Measurements from ENCODE around the gene NALCN. TPM values are rescaled to one million over a fixed set of nuclear protein-coding genes. Genes with fewer than 3 reads are reported as not detected.

Gene NALCN
- total RNA-seq, 1 donor from 2014 or later: 1.1 TPM

- Histone ChIP-seq H2AFZ (ENCODE audit: low read depth, low read length) (no peak overlapping the region), H3K9me3 (ENCODE audit: insufficient read depth, low read depth, low read length) (no peaks in the 10 kb centered on the region), H3K27ac (ENCODE audit: low read depth, low read length) (no peak overlapping the region), H3K79me2 (ENCODE audit: insufficient read depth, low read length) (no peaks in the 10 kb centered on the region), H3K4me3 (ENCODE audit: insufficient read depth, low read depth, low read length) (no peak overlapping the region), H3K27me3 (ENCODE audit: insufficient read depth, low read length) (no peaks in the 10 kb centered on the region), H3K4me1 (ENCODE audit: insufficient read depth, low read length) (no peaks in the 10 kb centered on the region), H3K36me3 (ENCODE audit: insufficient read depth, low read length) (no peaks in the 10 kb centered on the region), H3K4me2 (ENCODE audit: low read length) (no peak overlapping the region), H4K20me1 (ENCODE audit: insufficient read depth, low read length) (no peaks in the 10 kb centered on the region), H3K9ac (ENCODE audit: low read length) (no peak overlapping the region)
- DNase-seq (ENCODE audit: low read depth): no peak
- Mint-ChIP-seq H3K27me3 (ENCODE audit: low read depth, unreplicated experiment) (no peaks in the 10 kb centered on the region), H3K27ac (ENCODE audit: unreplicated experiment) (no peak overlapping the region), H3K4me3 (ENCODE audit: unreplicated experiment) (no peak overlapping the region), H3K9me3 (ENCODE audit: unreplicated experiment) (peaks cover 5% of the 10 kb centered on the region), H3K36me3 (ENCODE audit: low read depth, unreplicated experiment) (no peaks in the 10 kb centered on the region), H3K4me1 (ENCODE audit: low read depth, unreplicated experiment) (no peaks in the 10 kb centered on the region)
- no peak for FAIRE-seq
- no peak for TF ChIP-seq EZH2 (IDR thresholded peaks at IDR 0.05; ENCODE audit: insufficient read depth, low read length)
- TF ChIP-seq, protein P1, sequence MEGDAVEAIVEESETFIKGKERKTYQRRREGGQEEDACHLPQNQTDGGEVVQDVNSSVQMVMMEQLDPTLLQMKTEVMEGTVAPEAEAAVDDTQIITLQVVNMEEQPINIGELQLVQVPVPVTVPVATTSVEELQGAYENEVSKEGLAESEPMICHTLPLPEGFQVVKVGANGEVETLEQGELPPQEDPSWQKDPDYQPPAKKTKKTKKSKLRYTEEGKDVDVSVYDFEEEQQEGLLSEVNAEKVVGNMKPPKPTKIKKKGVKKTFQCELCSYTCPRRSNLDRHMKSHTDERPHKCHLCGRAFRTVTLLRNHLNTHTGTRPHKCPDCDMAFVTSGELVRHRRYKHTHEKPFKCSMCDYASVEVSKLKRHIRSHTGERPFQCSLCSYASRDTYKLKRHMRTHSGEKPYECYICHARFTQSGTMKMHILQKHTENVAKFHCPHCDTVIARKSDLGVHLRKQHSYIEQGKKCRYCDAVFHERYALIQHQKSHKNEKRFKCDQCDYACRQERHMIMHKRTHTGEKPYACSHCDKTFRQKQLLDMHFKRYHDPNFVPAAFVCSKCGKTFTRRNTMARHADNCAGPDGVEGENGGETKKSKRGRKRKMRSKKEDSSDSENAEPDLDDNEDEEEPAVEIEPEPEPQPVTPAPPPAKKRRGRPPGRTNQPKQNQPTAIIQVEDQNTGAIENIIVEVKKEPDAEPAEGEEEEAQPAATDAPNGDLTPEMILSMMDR (IDR thresholded peaks at IDR 0.05; ENCODE audit: insufficient read depth, low read depth, low read length): no peak
Observed at GRCh38 chr13:101230271-101230890, 185.9 kb downstream of the NALCN start.

DNA sequence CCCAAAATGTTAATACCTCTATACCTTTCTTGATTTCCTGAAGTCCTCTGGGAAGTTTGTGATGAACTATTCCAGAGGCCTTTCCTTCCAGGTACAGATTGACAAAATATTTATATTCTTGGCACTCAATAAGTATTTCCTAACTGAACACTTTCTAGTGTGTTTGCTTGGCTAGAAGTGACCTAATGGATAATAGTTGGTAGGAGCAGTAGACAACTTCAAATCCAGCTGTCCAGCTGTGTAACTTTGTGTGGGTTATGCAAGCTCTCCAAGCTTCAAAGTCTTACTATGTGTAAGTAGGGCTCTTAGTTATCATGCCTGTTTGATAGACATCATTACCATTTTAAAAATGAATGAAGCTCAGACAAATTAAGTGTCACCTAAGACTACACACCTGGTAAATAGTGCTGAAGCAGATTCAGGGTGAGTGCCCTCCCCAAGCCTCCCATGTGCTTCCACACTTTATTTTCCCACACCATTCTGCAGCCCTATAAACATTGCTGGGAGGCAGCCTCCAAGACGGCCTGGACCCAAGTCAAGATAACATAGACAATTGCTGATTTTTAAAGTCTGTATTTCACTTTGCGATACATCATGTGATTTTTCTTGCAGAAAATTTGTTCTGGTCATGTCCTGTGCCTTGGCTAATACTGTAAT lies 196.6 kb downstream of the NALCN start:
- H3K79me2 ChIP-seq (ENCODE audit: insufficient read depth, low read length): no peaks in the 10 kb centered on the region
- no peaks in the 10 kb centered on the region for H4K20me1 ChIP-seq (ENCODE audit: insufficient read depth, low read length)
- H3K4me2 ChIP-seq (ENCODE audit: low read length): no peak overlapping the region
- Mint-ChIP-seq H3K4me1 (ENCODE audit: low read depth, unreplicated experiment) (no peaks in the 10 kb centered on the region), H3K36me3 (ENCODE audit: low read depth, unreplicated experiment) (no peaks in the 10 kb centered on the region), H3K27me3 (ENCODE audit: low read depth, unreplicated experiment) (no peaks in the 10 kb centered on the region), H3K4me3 (ENCODE audit: unreplicated experiment) (no peak overlapping the region), H3K9me3 (ENCODE audit: unreplicated experiment) (no peaks in the 10 kb centered on the region), H3K27ac (ENCODE audit: unreplicated experiment) (no peak overlapping the region)
- H2AFZ ChIP-seq (ENCODE audit: low read depth, low read length): no peak overlapping the region
- no peak overlapping the region for H3K9ac ChIP-seq (ENCODE audit: low read length)
- H3K36me3 ChIP-seq (ENCODE audit: insufficient read depth, low read length): no peaks in the 10 kb centered on the region
- TF ChIP-seq EZH2 (IDR thresholded peaks at IDR 0.05; ENCODE audit: insufficient read depth, low read length): no peak
- TF ChIP-seq, protein P1 (IDR thresholded peaks at IDR 0.05; ENCODE audit: insufficient read depth, low read depth, low read length): no peak
- H3K4me1 ChIP-seq (ENCODE audit: insufficient read depth, low read length): no peaks in the 10 kb centered on the region
- H3K27ac ChIP-seq (ENCODE audit: low read depth, low read length): no peak overlapping the region
- no peak for DNase-seq (ENCODE audit: low read depth)
- H3K4me3 ChIP-seq (ENCODE audit: insufficient read depth, low read depth, low read length): no peak overlapping the region
- peaks cover 1% of the 10 kb centered on the region for H3K9me3 ChIP-seq (ENCODE audit: insufficient read depth, low read depth, low read length)
- no peaks in the 10 kb centered on the region for H3K27me3 ChIP-seq (ENCODE audit: insufficient read depth, low read length)
- no peak for FAIRE-seq

GRCh38 chr13:101218484-101218883 lies 197.8 kb downstream of the NALCN start:
- no peak overlapping the region for H2AFZ ChIP-seq (ENCODE audit: low read depth, low read length)
- H3K79me2 ChIP-seq (ENCODE audit: insufficient read depth, low read length): no peaks in the 10 kb centered on the region
- H3K36me3 Mint-ChIP-seq (ENCODE audit: low read depth, unreplicated experiment): no peaks in the 10 kb centered on the region
- no peaks in the 10 kb centered on the region for H3K27me3 Mint-ChIP-seq (ENCODE audit: low read depth, unreplicated experiment)
- H3K27ac ChIP-seq (ENCODE audit: low read depth, low read length): no peak overlapping the region
- DNase-seq (ENCODE audit: low read depth) (no peak), FAIRE-seq (no peak)
- no peak overlapping the region for H3K4me2 ChIP-seq (ENCODE audit: low read length)
- H3K4me1 Mint-ChIP-seq (ENCODE audit: low read depth, unreplicated experiment): no peaks in the 10 kb centered on the region
- H4K20me1 ChIP-seq (ENCODE audit: insufficient read depth, low read length): no peaks in the 10 kb centered on the region
- no peaks in the 10 kb centered on the region for H3K27me3 ChIP-seq (ENCODE audit: insufficient read depth, low read length)
- H3K9ac ChIP-seq (ENCODE audit: low read length): no peak overlapping the region
- no peaks in the 10 kb centered on the region for H3K36me3 ChIP-seq (ENCODE audit: insufficient read depth, low read length)
- no peak overlapping the region for H3K27ac Mint-ChIP-seq (ENCODE audit: unreplicated experiment)
- no peak overlapping the region for H3K4me3 ChIP-seq (ENCODE audit: insufficient read depth, low read depth, low read length)
- no peaks in the 10 kb centered on the region for H3K9me3 ChIP-seq (ENCODE audit: insufficient read depth, low read depth, low read length)
- no peak overlapping the region for H3K4me3 Mint-ChIP-seq (ENCODE audit: unreplicated experiment)
- no peaks in the 10 kb centered on the region for H3K4me1 ChIP-seq (ENCODE audit: insufficient read depth, low read length)
- no peak for TF ChIP-seq EZH2 (IDR thresholded peaks at IDR 0.05; ENCODE audit: insufficient read depth, low read length)
- TF ChIP-seq, protein P1 (IDR thresholded peaks at IDR 0.05; ENCODE audit: insufficient read depth, low read depth, low read length): no peak
- no peaks in the 10 kb centered on the region for H3K9me3 Mint-ChIP-seq (ENCODE audit: unreplicated experiment)

All from astrocyte (in vitro differentiated cells and primary cell).